ENCODE measurements around the gene TLX1.

The TLX1 gene

DNA sequence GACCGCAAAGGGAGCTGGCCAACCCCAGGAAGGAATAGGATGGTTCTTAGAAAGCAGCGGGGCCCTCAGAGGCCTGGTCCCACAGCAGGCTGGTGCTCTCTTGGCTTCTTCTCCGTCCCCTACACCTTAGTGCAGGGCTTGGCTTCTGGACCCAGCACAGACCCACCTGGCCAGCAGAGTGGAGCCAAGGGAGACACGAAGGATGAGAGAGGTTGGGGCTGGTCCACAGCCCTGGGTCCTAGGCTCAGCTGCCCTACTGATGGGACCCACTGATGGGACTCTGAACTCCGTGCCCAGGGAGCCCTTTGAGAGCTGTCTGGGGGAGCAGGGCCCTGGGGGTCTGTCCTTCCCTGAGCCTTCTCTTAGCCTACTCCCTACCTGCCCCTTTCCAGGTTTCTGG, 6.2 kb upstream of the TLX1 start (continued):
- TF ChIP-seq, protein P1, sequence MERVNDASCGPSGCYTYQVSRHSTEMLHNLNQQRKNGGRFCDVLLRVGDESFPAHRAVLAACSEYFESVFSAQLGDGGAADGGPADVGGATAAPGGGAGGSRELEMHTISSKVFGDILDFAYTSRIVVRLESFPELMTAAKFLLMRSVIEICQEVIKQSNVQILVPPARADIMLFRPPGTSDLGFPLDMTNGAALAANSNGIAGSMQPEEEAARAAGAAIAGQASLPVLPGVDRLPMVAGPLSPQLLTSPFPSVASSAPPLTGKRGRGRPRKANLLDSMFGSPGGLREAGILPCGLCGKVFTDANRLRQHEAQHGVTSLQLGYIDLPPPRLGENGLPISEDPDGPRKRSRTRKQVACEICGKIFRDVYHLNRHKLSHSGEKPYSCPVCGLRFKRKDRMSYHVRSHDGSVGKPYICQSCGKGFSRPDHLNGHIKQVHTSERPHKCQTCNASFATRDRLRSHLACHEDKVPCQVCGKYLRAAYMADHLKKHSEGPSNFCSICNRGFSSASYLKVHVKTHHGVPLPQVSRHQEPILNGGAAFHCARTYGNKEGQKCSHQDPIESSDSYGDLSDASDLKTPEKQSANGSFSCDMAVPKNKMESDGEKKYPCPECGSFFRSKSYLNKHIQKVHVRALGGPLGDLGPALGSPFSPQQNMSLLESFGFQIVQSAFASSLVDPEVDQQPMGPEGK (tag by site-specific recombination; IDR thresholded peaks at IDR 0.05) = no peak
- TF ChIP-seq ZBTB21 (tag by site-specific recombination; IDR thresholded peaks at IDR 0.05) (no peak), KLF9 (tag by site-specific recombination; IDR thresholded peaks at IDR 0.05; ENCODE audit: low read depth) (no peak), ZNF514 (tag by site-specific recombination; IDR thresholded peaks at IDR 0.05) (no peak), ZFP37 (tag by site-specific recombination; IDR thresholded peaks at IDR 0.05) (no peak), ZBTB48 (tag by site-specific recombination; IDR thresholded peaks at IDR 0.05) (no peak)
- TF ChIP-seq, protein P2, sequence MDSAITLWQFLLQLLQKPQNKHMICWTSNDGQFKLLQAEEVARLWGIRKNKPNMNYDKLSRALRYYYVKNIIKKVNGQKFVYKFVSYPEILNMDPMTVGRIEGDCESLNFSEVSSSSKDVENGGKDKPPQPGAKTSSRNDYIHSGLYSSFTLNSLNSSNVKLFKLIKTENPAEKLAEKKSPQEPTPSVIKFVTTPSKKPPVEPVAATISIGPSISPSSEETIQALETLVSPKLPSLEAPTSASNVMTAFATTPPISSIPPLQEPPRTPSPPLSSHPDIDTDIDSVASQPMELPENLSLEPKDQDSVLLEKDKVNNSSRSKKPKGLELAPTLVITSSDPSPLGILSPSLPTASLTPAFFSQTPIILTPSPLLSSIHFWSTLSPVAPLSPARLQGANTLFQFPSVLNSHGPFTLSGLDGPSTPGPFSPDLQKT (IDR thresholded peaks at IDR 0.05; ENCODE audit: borderline replicate concordance, low read depth, low read length) = no peak

DNA sequence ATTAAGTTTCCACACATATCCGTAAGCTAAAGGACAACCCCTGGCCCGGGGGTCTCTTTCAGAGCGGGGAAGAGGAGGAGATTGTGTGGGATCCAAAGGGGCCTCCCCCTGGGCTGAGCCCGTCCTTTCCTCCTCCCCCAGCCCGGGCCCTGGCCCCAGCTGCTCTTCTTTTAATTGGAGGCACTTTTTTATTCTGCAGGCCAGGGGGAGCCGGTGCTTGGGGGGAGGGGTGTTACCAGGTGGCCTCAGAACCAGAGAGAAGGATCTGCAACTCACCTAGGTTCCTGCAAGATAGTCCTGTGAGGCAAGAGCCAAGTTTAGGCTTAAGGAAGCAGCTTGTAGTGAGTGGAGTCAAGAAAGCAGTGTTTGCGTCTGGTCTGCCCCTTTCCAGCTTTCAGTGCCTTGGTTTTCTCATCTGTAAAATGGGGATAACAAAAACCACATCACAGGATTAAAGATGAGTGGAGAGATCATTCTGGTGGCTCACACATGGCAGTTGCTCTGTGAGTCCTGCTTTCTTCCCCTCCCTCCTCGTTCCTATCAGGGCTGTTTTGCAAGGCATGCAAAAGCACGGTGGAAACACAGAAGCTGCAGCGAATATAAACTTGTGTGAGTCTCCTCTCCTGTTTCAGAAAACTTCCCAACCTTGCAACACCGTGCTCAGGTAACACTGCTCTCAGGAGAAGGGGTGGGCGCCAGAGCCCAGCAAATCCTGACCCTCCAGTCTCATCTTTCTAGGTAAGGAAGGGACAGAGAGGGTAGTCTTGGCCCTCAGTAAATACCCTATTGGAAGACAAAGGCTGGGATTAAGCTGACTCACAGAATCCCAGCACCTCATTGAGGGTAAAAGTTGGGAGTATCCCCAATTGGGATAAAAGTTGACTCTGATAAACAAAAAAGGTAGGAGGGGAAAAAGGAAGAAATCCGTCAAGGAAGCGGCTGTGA, 4.1 kb upstream of the TLX1 start:
- CTCF ChIA-PET = interaction anchor here (0.5 to 2.7 kb wide), 6 partner anchors 9 to 579 kb away, joined by 3 to 26 read pairs (median 6); no protein-coding TSS in a partner anchor
- H3K9me3 ChIP-seq (ENCODE audit: control insufficient read depth, insufficient read depth, low read depth, low read length) = no peaks in the 10 kb centered on the region
- POLR2A ChIA-PET = no interaction called here
- no peaks in the 10 kb centered on the region for H3K36me3 ChIP-seq (ENCODE audit: control insufficient read depth in 2 of 2, insufficient read depth in 1 of 2, low read length in 2 of 2)
- no peak overlapping the region for H3K27ac ChIP-seq (ENCODE audit: extremely low read depth, low read depth, low read length)
- TF ChIP-seq BCL11A (tag by site-specific recombination; IDR thresholded peaks at IDR 0.05; ENCODE audit: low read depth) = no peak
- no peak for TF ChIP-seq ZNF114 (tag by site-specific recombination; IDR thresholded peaks at IDR 0.05)
- no peak for TF ChIP-seq MZF1 (tag by site-specific recombination; IDR thresholded peaks at IDR 0.05; ENCODE audit: borderline replicate concordance)
- TF ChIP-seq, protein P3, sequence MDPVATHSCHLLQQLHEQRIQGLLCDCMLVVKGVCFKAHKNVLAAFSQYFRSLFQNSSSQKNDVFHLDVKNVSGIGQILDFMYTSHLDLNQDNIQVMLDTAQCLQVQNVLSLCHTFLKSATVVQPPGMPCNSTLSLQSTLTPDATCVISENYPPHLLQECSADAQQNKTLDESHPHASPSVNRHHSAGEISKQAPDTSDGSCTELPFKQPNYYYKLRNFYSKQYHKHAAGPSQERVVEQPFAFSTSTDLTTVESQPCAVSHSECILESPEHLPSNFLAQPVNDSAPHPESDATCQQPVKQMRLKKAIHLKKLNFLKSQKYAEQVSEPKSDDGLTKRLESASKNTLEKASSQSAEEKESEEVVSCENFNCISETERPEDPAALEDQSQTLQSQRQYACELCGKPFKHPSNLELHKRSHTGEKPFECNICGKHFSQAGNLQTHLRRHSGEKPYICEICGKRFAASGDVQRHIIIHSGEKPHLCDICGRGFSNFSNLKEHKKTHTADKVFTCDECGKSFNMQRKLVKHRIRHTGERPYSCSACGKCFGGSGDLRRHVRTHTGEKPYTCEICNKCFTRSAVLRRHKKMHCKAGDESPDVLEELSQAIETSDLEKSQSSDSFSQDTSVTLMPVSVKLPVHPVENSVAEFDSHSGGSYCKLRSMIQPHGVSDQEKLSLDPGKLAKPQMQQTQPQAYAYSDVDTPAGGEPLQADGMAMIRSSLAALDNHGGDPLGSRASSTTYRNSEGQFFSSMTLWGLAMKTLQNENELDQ (tag by site-specific recombination; IDR thresholded peaks at IDR 0.05; ENCODE audit: low read depth) = no peak
- no peak for TF ChIP-seq MYNN (tag by site-specific recombination; IDR thresholded peaks at IDR 0.05; ENCODE audit: borderline replicate concordance)
- TF ChIP-seq ZNF747 (tag by site-specific recombination; IDR thresholded peaks at IDR 0.05) = no peak
- no peak for TF ChIP-seq ZNF560 (tag by site-specific recombination; IDR thresholded peaks at IDR 0.05; ENCODE audit: borderline replicate concordance)
- TF ChIP-seq YY1 (tag by site-specific recombination; IDR thresholded peaks at IDR 0.05) = no peak
- no peak for TF ChIP-seq ZNF223 (tag by site-specific recombination; IDR thresholded peaks at IDR 0.05)
- TF ChIP-seq HOXC10 (CRISPR knock-in tag; IDR thresholded peaks at IDR 0.05) = no peak
- TF ChIP-seq ZSCAN23 (tag by site-specific recombination; IDR thresholded peaks at IDR 0.05) = no peak
- no peak for TF ChIP-seq RBAK (tag by site-specific recombination; IDR thresholded peaks at IDR 0.05)
- no peak for TF ChIP-seq ZNF624 (tag by site-specific recombination; IDR thresholded peaks at IDR 0.05)
- TF ChIP-seq ZNF24 (tag by site-specific recombination; IDR thresholded peaks at IDR 0.05) = no peak
- TF ChIP-seq ZFHX2 (tag by site-specific recombination; conservative IDR thresholded peaks at IDR 0.05) = no peak
- TF ChIP-seq ZNF423 (tag by site-specific recombination; IDR thresholded peaks at IDR 0.05) = no peak
- no peak for TF ChIP-seq ZNF585B (tag by site-specific recombination; IDR thresholded peaks at IDR 0.05)
- no peak for TF ChIP-seq ZNF202 (tag by site-specific recombination; IDR thresholded peaks at IDR 0.05; ENCODE audit: borderline replicate concordance)
- TF ChIP-seq ZNF311 (tag by site-specific recombination; IDR thresholded peaks at IDR 0.05; ENCODE audit: borderline replicate concordance) = no peak
- peaks cover 8% of the 10 kb centered on the region for H3K4me1 ChIP-seq (ENCODE audit: control insufficient read depth, insufficient read depth, low read length)
- H3K4me3 ChIP-seq (ENCODE audit: low read depth, low read length) = no peak overlapping the region
